BE2C (cell line): ENCODE measurements around the gene DLG3.

ENCODE experiments used
- DNase-seq: peaks from one replicate; pipeline ENCODE4 v3.0.0-alpha.2; 2020
- H3K27me3 ChIP-seq: fragments of 250-450 bp; sonication (Bioruptor Pico); 2 replicates; pipeline ENCODE4 v1.5.1; 2020; ENCODE audit warnings: mild to moderate bottlenecking
- H3K36me3 ChIP-seq: fragments of 250-450 bp; sonication (Bioruptor Pico); 2 replicates; pipeline ENCODE4 v1.5.1; 2020; ENCODE audit warnings: mild to moderate bottlenecking
- H3K4me1 ChIP-seq: fragments of 250-450 bp; sonication (Bioruptor Pico); 2 replicates; pipeline ENCODE4 v1.5.1; 2020
- H3K4me3 ChIP-seq: 2 replicates; pipeline ENCODE4 v1.5.1; 2011; ENCODE audit warnings: low read depth, low read length
- H3K9me3 ChIP-seq: fragments of 250-450 bp; sonication (Bioruptor Pico); 2 replicates; pipeline ENCODE4 v1.5.1; 2020
- TF ChIP-seq, protein P1 (sequence below): IDR thresholded peaks from 2 replicates; pipeline ENCODE4 v1.5.1; 2012; ENCODE audit warnings: mild to moderate bottlenecking, low read depth, low read length

Gene DLG3

DNA sequence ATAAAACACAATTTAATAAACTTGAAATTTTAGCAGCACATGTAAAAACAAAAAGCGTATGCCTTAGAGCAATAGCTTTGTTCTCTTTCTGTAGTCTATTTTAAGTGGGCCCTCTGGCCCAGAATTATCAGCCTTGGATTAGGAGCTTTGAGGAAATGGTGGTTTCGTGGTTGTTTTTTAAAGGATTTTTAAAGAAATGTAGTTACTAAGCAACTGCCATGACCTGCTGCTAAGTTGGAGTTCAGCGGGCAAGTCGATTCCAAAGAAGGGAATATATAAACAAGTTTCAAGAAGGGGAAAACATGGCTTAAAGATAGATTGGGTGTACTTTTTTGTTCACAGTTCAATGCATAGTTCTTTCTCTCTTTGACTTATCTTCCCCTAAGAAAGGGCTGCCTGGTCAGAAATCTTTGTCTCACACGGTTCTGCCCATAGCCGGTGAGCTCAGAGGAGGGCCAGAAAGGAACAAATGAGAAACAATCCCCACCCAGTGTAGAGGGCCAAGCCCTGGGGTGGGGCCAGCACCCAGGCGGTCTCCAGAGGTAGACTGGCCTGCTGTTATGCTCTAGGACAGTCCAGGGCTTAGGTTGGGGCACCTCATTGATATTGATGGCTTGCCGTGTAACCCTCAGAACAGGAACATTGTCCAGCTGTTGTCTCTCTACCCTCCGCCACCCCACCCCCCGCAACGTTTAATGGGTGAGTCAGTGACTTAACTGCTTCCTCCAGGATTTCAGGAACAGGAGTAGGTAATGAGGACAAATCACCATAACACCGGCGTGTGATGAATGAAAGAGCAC, 32.5 kb downstream of the DLG3 start:
- DNase-seq = no peak
- Histone ChIP-seq H3K4me1 (no peaks in the 10 kb centered on the region), H3K4me3 (no peak overlapping the region), H3K36me3 (no peaks in the 10 kb centered on the region), H3K27me3 (no peaks in the 10 kb centered on the region), H3K9me3 (no peaks in the 10 kb centered on the region)
- TF ChIP-seq, protein P1, sequence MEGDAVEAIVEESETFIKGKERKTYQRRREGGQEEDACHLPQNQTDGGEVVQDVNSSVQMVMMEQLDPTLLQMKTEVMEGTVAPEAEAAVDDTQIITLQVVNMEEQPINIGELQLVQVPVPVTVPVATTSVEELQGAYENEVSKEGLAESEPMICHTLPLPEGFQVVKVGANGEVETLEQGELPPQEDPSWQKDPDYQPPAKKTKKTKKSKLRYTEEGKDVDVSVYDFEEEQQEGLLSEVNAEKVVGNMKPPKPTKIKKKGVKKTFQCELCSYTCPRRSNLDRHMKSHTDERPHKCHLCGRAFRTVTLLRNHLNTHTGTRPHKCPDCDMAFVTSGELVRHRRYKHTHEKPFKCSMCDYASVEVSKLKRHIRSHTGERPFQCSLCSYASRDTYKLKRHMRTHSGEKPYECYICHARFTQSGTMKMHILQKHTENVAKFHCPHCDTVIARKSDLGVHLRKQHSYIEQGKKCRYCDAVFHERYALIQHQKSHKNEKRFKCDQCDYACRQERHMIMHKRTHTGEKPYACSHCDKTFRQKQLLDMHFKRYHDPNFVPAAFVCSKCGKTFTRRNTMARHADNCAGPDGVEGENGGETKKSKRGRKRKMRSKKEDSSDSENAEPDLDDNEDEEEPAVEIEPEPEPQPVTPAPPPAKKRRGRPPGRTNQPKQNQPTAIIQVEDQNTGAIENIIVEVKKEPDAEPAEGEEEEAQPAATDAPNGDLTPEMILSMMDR = no peak

DNA sequence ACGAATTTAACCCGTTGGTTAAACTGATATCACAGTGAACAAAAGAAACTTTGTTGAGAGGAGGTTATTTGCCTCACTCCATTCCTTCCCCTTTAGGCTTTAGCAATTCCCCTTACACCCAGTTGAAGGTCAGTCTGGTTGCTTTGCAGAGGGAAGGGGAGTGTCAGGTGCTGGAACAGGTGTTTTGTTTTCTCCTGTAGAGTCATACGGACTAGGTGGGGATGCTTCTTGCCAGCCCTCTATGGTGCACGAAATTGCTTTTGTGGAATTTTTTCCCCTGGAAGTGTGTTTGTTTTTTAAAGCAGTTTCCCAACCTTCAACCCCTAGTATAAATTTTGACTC, 33.1 kb downstream of the DLG3 start:
- no peak for DNase-seq
- Histone ChIP-seq H3K9me3 (no peaks in the 10 kb centered on the region), H3K36me3 (no peaks in the 10 kb centered on the region), H3K4me1 (no peaks in the 10 kb centered on the region), H3K4me3 (no peak overlapping the region), H3K27me3 (no peaks in the 10 kb centered on the region)
- TF ChIP-seq, protein P1 = no peak

DNA sequence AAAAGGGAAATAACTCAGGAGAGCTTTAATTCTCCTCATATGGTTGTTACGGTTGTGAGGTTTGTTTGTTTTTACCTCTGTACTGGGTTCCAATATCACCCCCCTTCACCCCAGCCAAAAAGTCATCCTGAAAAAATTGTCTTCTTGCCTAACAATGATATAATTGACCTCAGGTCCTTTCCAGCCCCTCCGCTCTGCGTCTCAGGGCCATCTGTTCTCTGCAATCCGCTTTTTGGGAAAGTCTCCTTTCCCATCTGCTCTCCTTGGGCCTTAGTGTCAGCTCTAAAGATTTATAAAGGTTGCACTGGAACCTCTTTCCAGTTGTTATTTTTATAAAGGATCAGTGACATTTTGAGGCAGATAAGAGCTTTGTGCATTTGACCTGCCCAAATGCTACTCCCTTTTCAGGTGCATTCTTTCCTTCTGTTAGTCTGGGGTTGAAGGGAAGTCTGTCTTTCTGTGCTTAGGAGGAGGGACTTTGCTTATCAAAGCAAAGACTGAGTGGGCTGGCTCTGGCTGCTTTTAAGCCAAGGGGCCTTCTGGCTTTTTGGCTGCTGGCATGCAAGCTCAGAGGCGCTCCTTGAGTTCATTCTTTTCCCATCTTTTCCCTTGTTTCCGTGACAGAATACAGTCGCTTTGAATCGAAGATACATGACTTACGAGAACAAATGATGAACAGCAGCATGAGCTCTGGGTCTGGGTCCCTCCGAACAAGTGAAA, 34.1 kb downstream of the DLG3 start:
- no peaks in the 10 kb centered on the region for H3K36me3 ChIP-seq
- H3K4me3 ChIP-seq = no peak overlapping the region
- TF ChIP-seq, protein P1 = no peak
- no peaks in the 10 kb centered on the region for H3K9me3 ChIP-seq
- no peaks in the 10 kb centered on the region for H3K4me1 ChIP-seq
- no peaks in the 10 kb centered on the region for H3K27me3 ChIP-seq
- DNase-seq = no peak

DNA sequence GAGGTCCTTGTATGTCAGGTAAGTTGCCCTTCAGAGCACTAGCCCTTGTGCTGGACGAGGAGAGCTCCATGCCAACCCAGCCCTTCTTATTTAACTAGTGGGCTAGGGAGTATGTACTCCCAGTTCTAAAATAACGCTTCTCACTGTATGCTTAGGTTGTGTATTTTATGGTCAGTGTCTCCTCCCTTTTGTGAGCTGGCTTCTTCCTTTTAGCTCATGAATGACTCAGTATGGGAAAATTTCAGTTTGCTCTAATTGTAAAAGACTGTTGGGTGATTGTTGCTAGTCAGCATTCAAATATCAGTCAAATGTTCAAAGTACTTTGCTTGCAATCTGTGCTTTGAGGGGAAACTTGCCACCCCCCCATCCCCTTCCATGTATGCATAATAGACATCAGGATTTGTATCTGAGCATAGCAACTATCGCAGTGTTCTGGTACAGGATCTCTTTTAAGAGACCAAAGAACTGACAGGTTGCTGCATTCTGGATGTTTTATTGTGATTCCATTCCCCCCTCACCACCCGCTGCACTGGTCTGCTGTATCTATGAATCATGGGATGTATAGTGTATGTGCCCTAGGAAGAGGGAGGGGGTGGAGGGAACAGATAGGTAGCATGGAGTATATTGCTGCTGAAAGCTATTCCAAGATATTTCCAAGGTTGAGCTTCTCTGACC, 34.7 kb downstream of the DLG3 start:
- H3K4me3 ChIP-seq = no peak overlapping the region
- TF ChIP-seq, protein P1 = no peak
- no peaks in the 10 kb centered on the region for H3K4me1 ChIP-seq
- no peaks in the 10 kb centered on the region for H3K27me3 ChIP-seq
- no peak for DNase-seq
- no peaks in the 10 kb centered on the region for H3K36me3 ChIP-seq
- H3K9me3 ChIP-seq = no peaks in the 10 kb centered on the region

DNA sequence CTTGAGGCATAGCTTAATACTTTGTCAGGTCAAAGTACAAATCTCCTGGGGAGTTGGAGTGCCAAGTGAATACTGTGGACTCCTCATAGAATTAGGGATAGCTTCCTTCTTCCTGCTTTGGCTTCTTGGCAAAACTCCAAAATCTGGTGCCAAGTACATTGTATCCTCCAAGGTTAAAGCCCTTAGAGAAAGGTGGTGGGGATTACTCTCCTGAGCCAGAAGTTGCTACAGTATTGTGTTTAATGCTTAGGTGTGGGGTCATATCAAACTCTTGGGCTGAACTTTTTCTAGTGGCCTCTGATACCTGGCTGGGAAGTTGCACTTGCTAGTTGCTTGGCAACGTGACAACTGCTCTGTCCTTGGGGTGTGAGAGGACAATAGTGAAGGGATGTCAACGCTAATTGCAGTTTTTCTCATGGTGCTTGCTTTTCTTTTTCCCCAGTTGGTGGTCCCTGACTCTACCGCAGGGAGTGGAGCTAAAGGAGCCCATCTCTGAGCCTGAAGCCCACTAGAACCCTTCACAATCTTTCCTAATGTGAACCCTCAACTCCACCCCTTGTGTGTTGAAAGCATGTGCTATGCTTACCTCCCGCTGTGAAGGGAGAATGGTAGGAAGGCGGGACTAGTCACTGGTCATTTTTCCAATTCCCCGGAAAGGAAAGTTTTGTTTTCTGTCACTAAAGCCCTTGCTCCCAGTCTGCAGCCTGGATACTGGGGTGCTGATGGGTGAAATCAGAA, 35.5 kb downstream of the DLG3 start:
- Histone ChIP-seq H3K36me3 (no peaks in the 10 kb centered on the region), H3K4me3 (no peak overlapping the region), H3K4me1 (no peaks in the 10 kb centered on the region), H3K9me3 (no peaks in the 10 kb centered on the region), H3K27me3 (no peaks in the 10 kb centered on the region)
- TF ChIP-seq, protein P1 = no peak
- no peak for DNase-seq
